ENCODE data around the gene LILRB3. TPM values are rescaled to one million over a fixed set of nuclear protein-coding genes. Genes with fewer than 3 reads are reported as not detected.
"Not testable (repeated sequence)": the region's sequence is repeated elsewhere in the genome, so short reads cannot be mapped to it uniquely, and the experiment has no call there.

Gene LILRB3
- total RNA-seq, 2 donors from 2014 or later: 0.31 to 1.2 TPM

- peak; percentile 97 to 99 for ATAC-seq (replicated peaks in 1 of 2)
- H3K4me1 Mint-ChIP-seq (ENCODE audit: low read depth): peaks cover 7% of the 10 kb centered on the region
These were observed 8.5 kb upstream of the LILRB3 start for GRCh38 chr19:54231077-54231931.

DNA sequence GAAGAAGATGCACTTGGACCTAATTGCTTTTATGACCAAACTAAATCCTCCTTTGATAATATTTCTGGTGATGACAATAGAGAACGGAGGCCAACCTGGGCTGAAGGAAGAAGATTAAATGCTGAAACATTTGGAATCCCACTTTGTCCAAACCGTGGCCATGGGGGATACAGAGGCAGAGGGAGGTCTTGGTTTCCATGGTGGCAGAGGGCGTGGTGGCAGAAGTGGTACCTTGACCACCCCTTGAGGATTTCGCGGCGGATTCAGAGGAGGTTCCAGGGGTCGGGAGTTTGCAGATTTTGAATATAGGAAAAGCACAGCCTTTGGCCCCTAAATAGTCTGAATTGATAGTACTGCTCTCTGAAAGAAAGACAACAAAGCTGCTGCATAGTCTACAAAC, 7.2 kb upstream of the LILRB3 start:
- Mint-ChIP-seq H3K9me3 (no peaks in the 10 kb centered on the region), H3K4me1 (ENCODE audit: low read depth) (peaks cover 7% of the 10 kb centered on the region), H3K27ac (no peak overlapping the region), H3K4me3 (no peak overlapping the region), H3K27me3 (ENCODE audit: low read depth) (peaks cover 53% of the 10 kb centered on the region), H3K36me3 (ENCODE audit: insufficient read depth in 2 of 2) (no peaks in the 10 kb centered on the region)
- DNase-seq (no peak), ATAC-seq (replicated peaks in 1 of 2) (no peak)

More at GRCh38 chr19:54231077-54231931, 8.5 kb upstream of the LILRB3 start:
- no peaks in the 10 kb centered on the region for H3K9me3 Mint-ChIP-seq
- H3K27me3 Mint-ChIP-seq (ENCODE audit: low read depth): peaks cover 61% of the 10 kb centered on the region
- no peaks in the 10 kb centered on the region for H3K36me3 Mint-ChIP-seq (ENCODE audit: insufficient read depth in 2 of 2)
- no peak overlapping the region for H3K4me3 Mint-ChIP-seq
- H3K27ac Mint-ChIP-seq: no peak overlapping the region
- DNase-seq: peak; percentile 88 to 92

GRCh38 chr19:54229146-54229545, 6.3 kb upstream of the LILRB3 start:
- no peaks in the 10 kb centered on the region for H3K36me3 Mint-ChIP-seq (ENCODE audit: insufficient read depth in 2 of 2)
- no peak overlapping the region for H3K27ac Mint-ChIP-seq
- no peak overlapping the region for H3K4me3 Mint-ChIP-seq
- ATAC-seq (replicated peaks in 1 of 2) (no peak), DNase-seq (no peak)
- peaks cover 45% of the 10 kb centered on the region for H3K27me3 Mint-ChIP-seq (ENCODE audit: low read depth)
- no peaks in the 10 kb centered on the region for H3K9me3 Mint-ChIP-seq
- peaks cover 7% of the 10 kb centered on the region for H3K4me1 Mint-ChIP-seq (ENCODE audit: low read depth)

DNA sequence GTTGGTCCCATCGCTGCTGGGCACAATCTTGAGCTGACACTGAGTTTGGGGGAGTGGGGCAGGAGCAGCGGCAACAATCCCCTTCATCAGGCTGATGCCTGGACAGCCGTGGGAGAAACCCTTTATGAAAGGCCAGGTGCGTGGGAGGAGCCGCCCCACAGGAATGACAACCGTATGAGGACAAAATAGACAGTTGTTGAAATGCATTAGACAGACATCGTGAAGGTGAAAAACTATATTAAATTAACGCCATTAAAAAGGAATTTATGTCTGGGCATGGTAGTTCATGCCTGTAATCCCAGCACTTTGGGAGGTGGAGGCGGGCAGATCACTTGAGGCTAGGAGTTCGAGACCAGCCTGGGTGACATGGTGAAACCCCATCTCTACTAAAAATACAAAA, 1.8 kb upstream of the LILRB3 start:
- not testable (repeated sequence) for H3K4me1 Mint-ChIP-seq (ENCODE audit: low read depth); ATAC-seq (replicated peaks in 1 of 2); H3K4me3 Mint-ChIP-seq; H3K36me3 Mint-ChIP-seq (ENCODE audit: insufficient read depth in 2 of 2); H3K9me3 Mint-ChIP-seq; H3K27ac Mint-ChIP-seq; DNase-seq
- H3K27me3 Mint-ChIP-seq (ENCODE audit: low read depth): peaks cover 17% of the 10 kb centered on the region

- H3K4me1 Mint-ChIP-seq (ENCODE audit: low read depth); H3K9me3 Mint-ChIP-seq; H3K36me3 Mint-ChIP-seq (ENCODE audit: insufficient read depth in 2 of 2); ATAC-seq (replicated peaks in 1 of 2); H3K27ac Mint-ChIP-seq; DNase-seq; H3K4me3 Mint-ChIP-seq: not testable (repeated sequence)
- peaks cover 12% of the 10 kb centered on the region for H3K27me3 Mint-ChIP-seq (ENCODE audit: low read depth)
These were observed 1.1 kb upstream of the LILRB3 start for GRCh38 chr19:54223937-54224281.

- not testable (repeated sequence) for H3K4me1 Mint-ChIP-seq (ENCODE audit: low read depth); H3K27ac Mint-ChIP-seq; DNase-seq; H3K4me3 Mint-ChIP-seq; H3K36me3 Mint-ChIP-seq (ENCODE audit: insufficient read depth in 2 of 2); H3K9me3 Mint-ChIP-seq
- ATAC-seq (replicated peaks in 1 of 2): peak; percentile 5 to 11
- peaks cover 11% of the 10 kb centered on the region for H3K27me3 Mint-ChIP-seq (ENCODE audit: low read depth)
These were observed 600 bp upstream of the LILRB3 start for GRCh38 chr19:54223277-54223936.

DNA sequence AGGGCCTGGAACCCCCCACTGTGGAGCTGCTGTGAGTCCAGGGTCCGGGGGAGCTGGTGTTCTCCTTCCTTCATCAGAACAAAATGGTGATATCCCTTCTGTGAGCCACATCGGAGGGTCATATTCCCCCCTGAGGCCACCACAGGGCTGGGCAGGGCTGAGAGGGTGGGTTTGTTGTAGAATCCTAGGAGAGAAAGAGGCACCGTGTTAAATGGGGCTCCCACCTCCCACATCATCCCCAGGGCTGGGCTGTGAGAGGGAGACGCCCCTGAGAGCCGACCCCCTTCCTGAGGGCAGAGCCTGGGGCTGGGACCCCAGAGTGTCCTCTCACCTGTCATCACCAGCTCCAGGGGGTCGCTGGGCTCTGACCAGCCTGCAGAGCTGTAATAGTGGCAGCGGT, 860 bp downstream of the LILRB3 start:
- not testable (repeated sequence) for H3K4me3 Mint-ChIP-seq; H3K4me1 Mint-ChIP-seq (ENCODE audit: low read depth); ATAC-seq (replicated peaks in 1 of 2); H3K9me3 Mint-ChIP-seq; DNase-seq; H3K27ac Mint-ChIP-seq; H3K36me3 Mint-ChIP-seq (ENCODE audit: insufficient read depth in 2 of 2)
- peaks cover 11% of the 10 kb centered on the region for H3K27me3 Mint-ChIP-seq (ENCODE audit: low read depth)

GRCh38 chr19:54219702-54220101, 3.1 kb downstream of the LILRB3 start:
- peaks cover 11% of the 10 kb centered on the region for H3K27me3 Mint-ChIP-seq (ENCODE audit: low read depth)
- not testable (repeated sequence) for H3K27ac Mint-ChIP-seq; H3K9me3 Mint-ChIP-seq; H3K4me1 Mint-ChIP-seq (ENCODE audit: low read depth); DNase-seq; H3K36me3 Mint-ChIP-seq (ENCODE audit: insufficient read depth in 2 of 2); ATAC-seq (replicated peaks in 1 of 2); H3K4me3 Mint-ChIP-seq

- Mint-ChIP-seq H3K27me3 (ENCODE audit: low read depth) (peaks cover 10% of the 10 kb centered on the region), H3K9me3 (no peaks in the 10 kb centered on the region), H3K4me3 (no peak overlapping the region), H3K36me3 (ENCODE audit: insufficient read depth in 2 of 2) (peaks cover 0 to 6% of the 10 kb centered on the region in 2 donors), H3K27ac (no peak overlapping the region), H3K4me1 (ENCODE audit: low read depth) (no peaks in the 10 kb centered on the region)
- no peak for ATAC-seq (replicated peaks in 1 of 2)
- DNase-seq: no peak
These were observed 3.7 kb downstream of the LILRB3 start for GRCh38 chr19:54218960-54219661.

DNA sequence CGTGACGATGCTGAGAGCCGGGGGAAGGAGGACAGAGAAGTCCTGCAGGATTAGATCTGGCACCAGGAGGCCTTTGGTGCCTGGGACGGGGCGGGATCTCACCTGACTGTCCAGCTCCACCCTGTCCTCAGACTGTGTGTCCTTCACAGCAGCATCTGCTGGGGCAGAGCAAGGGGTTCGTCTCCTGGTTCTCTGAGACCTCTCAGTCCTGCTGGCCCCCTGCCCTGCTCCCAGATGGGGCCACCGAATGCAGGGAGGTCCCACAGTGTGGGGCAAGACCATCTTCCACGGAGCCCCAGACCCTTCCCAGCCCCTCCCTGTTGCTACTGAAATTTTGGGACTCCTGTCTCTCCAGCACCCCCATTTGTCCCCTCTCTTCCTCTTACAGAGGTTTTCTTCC, 4.5 kb downstream of the LILRB3 start:
- ATAC-seq (replicated peaks in 1 of 2): no peak
- peaks cover 3% of the 10 kb centered on the region for H3K27me3 Mint-ChIP-seq (ENCODE audit: low read depth)
- H3K4me3 Mint-ChIP-seq: no peak overlapping the region
- no peak for DNase-seq
- no peaks in the 10 kb centered on the region for H3K4me1 Mint-ChIP-seq (ENCODE audit: low read depth)
- H3K36me3 Mint-ChIP-seq (ENCODE audit: insufficient read depth in 2 of 2): peaks cover 0 to 7% of the 10 kb centered on the region in 2 donors
- no peaks in the 10 kb centered on the region for H3K9me3 Mint-ChIP-seq
- no peak overlapping the region for H3K27ac Mint-ChIP-seq

DNA sequence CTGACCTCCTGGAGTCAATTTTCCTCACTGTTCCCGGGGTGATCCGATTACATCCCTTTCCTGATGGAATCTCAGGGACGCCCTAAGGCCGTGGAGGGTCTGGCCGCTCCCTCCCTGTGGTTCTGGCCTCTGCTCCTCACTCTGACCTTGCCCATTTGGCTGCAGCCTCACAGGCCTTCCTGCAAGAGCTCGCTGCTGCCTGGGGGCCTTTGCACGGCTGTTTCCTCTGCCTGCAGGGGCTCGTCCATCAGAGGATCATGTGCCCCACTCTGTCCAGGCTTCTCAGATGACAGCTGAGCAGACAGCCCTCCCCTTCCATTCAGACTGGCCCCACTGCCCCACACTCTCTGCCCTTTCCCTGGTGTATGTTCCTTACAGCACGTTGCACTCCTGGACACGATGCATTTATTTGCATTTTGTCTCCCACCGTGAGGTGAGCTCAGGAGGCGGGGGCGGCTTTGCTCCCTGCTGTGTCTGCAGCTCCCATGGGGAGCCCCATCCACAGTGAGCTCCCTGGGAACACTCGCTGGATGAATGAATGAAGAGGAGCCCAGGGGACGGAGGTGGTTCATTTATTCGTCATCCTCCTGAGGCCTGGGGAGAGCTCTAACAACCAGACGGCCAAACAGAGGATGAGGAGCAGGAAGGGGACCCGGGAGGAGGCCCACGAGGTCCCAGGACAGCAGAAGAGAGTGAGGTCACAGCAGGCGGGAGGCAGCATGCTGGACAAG, 5.1 kb downstream of the LILRB3 start:
- not testable (repeated sequence) for H3K4me1 Mint-ChIP-seq (ENCODE audit: low read depth); H3K27me3 Mint-ChIP-seq (ENCODE audit: low read depth); ATAC-seq (replicated peaks in 1 of 2); DNase-seq; H3K27ac Mint-ChIP-seq; H3K9me3 Mint-ChIP-seq; H3K4me3 Mint-ChIP-seq
- H3K36me3 Mint-ChIP-seq (ENCODE audit: insufficient read depth in 2 of 2): peaks cover 0 to 11% of the 10 kb centered on the region in 2 donors

GRCh38 chr19:54216869-54217268, 5.9 kb downstream of the LILRB3 start:
- Mint-ChIP-seq H3K27me3 (ENCODE audit: low read depth) (no peaks in the 10 kb centered on the region), H3K27ac (no peak overlapping the region), H3K36me3 (ENCODE audit: insufficient read depth in 2 of 2) (peaks cover 0 to 13% of the 10 kb centered on the region in 2 donors), H3K4me1 (ENCODE audit: low read depth) (peaks cover 9% of the 10 kb centered on the region), H3K9me3 (no peaks in the 10 kb centered on the region), H3K4me3 (no peak overlapping the region)
- no peak for ATAC-seq (replicated peaks in 1 of 2)
- no peak for DNase-seq

DNA sequence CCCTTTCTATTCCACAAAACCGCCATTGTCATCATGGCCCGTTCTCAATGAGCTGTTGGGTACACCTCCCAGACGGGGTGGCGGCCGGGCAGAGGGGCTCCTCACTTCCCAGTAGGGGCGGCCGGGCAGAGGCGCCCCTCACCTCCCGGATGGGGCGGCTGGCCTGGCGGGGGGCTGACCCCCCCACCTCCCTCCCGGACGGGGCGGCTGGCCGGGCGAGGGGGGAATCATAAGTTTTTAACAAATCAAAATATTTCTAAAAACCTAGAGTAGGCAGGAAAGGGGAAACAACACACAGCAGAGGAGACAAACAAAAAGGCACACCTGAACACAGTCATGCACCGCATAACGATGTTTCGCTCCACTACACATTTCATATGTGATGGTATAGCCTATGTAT, 8.1 kb downstream of the LILRB3 start:
- not testable (repeated sequence) for H3K27me3 Mint-ChIP-seq (ENCODE audit: low read depth); H3K9me3 Mint-ChIP-seq; H3K4me3 Mint-ChIP-seq; DNase-seq; ATAC-seq (replicated peaks in 1 of 2); H3K27ac Mint-ChIP-seq
- Mint-ChIP-seq H3K4me1 (ENCODE audit: low read depth) (peaks cover 30% of the 10 kb centered on the region), H3K36me3 (ENCODE audit: insufficient read depth in 2 of 2) (peaks cover 5 to 23% of the 10 kb centered on the region in 2 donors)

Data from activated T-cell treated with anti-CD3 and anti-CD28 coated beads, Interleukin-2, amount 50 U/mL, for 72 hours (primary cell).